ENCODE results near the gene HAND1. TPM values are rescaled to one million over a fixed set of nuclear protein-coding genes. Genes with fewer than 3 reads are reported as not detected.

The HAND1 gene
- total RNA-seq, 1 donor from 2014 or later, result not detected

GRCh38 chr5:154485096-154485491, 7.1 kb upstream of the HAND1 start:
- TF ChIP-seq CTCF (conservative IDR thresholded peaks at IDR 0.05; ENCODE audit: low read depth, low read length), result no peak
- DNase-seq (ENCODE audit: low read depth), result no peak
- H3K4me3 ChIP-seq (ENCODE audit: low read depth, low read length), result no peak overlapping the region

- DNase-seq (ENCODE audit: low read depth), result no peak
- no peak for TF ChIP-seq CTCF (conservative IDR thresholded peaks at IDR 0.05; ENCODE audit: low read depth, low read length)
- H3K4me3 ChIP-seq (ENCODE audit: low read depth, low read length), result no peak overlapping the region
These were observed 6.5 kb upstream of the HAND1 start for GRCh38 chr5:154484393-154485095.

GRCh38 chr5:154483654-154484392, 5.8 kb upstream of the HAND1 start:
- no peak overlapping the region for H3K4me3 ChIP-seq (ENCODE audit: low read depth, low read length)
- no peak for DNase-seq (ENCODE audit: low read depth)
- no peak for TF ChIP-seq CTCF (conservative IDR thresholded peaks at IDR 0.05; ENCODE audit: low read depth, low read length)

GRCh38 chr5:154482528-154483449, 4.8 kb upstream of the HAND1 start:
- TF ChIP-seq CTCF (conservative IDR thresholded peaks at IDR 0.05; ENCODE audit: low read depth, low read length), result no peak
- no peak for DNase-seq (ENCODE audit: low read depth)
- H3K4me3 ChIP-seq (ENCODE audit: low read depth, low read length), result no peak overlapping the region

GRCh38 chr5:154481584-154482381, 3.8 kb upstream of the HAND1 start:
- no peak overlapping the region for H3K4me3 ChIP-seq (ENCODE audit: low read depth, low read length)
- no peak for TF ChIP-seq CTCF (conservative IDR thresholded peaks at IDR 0.05; ENCODE audit: low read depth, low read length)
- no peak for DNase-seq (ENCODE audit: low read depth)

GRCh38 chr5:154480847-154481246, 2.8 kb upstream of the HAND1 start:
- no peak overlapping the region for H3K4me3 ChIP-seq (ENCODE audit: low read depth, low read length)
- no peak for DNase-seq (ENCODE audit: low read depth)
- no peak for TF ChIP-seq CTCF (conservative IDR thresholded peaks at IDR 0.05; ENCODE audit: low read depth, low read length)
